ENCODE data around the gene TRMT61A. TPM values are rescaled to one million over a fixed set of nuclear protein-coding genes. Genes with fewer than 3 reads are reported as not detected.

Gene TRMT61A
- total and polyA plus RNA-seq, 4 donors: 5.3 to 11.7 (median 9.3) TPM

GRCh38 chr14:103533999-103534575, 5.1 kb downstream of the TRMT61A start:
- Histone ChIP-seq H3K9me3 (ENCODE audit: control insufficient read depth, insufficient read depth, low read length) (no peaks in the 10 kb centered on the region), H3K27ac (ENCODE audit: low read depth, low read length) (no peak overlapping the region), H3K36me3 (ENCODE audit: control insufficient read depth, insufficient read depth, low read length) (peaks cover 88% of the 10 kb centered on the region), H3K4me3 (ENCODE audit: low read depth, low read length) (no peak overlapping the region), H3K27me3 (ENCODE audit: control insufficient read depth, insufficient read depth, low read length) (no peaks in the 10 kb centered on the region), H3K4me1 (ENCODE audit: control insufficient read depth, insufficient read depth, low read length) (peaks cover 37% of the 10 kb centered on the region)
- no peak for DNase-seq (ENCODE audit: low read depth in 4 of 6, low spot score in 6 of 6)
- WGBS (ENCODE audit: insufficient coverage): 84% methylated on average over 25 of the region's 25 CpGs

GRCh38 chr14:103534576-103535061, 5.6 kb downstream of the TRMT61A start:
- H3K36me3 ChIP-seq (ENCODE audit: control insufficient read depth, insufficient read depth, low read length): peaks cover 86% of the 10 kb centered on the region
- 91% methylated on average over 22 of the region's 22 CpGs for WGBS (ENCODE audit: insufficient coverage)
- no peak for DNase-seq (ENCODE audit: low read depth in 4 of 6, low spot score in 6 of 6)
- H3K4me3 ChIP-seq (ENCODE audit: low read depth, low read length): no peak overlapping the region
- no peaks in the 10 kb centered on the region for H3K9me3 ChIP-seq (ENCODE audit: control insufficient read depth, insufficient read depth, low read length)
- H3K27me3 ChIP-seq (ENCODE audit: control insufficient read depth, insufficient read depth, low read length): no peaks in the 10 kb centered on the region
- H3K27ac ChIP-seq (ENCODE audit: low read depth, low read length): no peak overlapping the region
- peaks cover 38% of the 10 kb centered on the region for H3K4me1 ChIP-seq (ENCODE audit: control insufficient read depth, insufficient read depth, low read length)

- DNase-seq (ENCODE audit: low read depth in 4 of 6, low spot score in 6 of 6): no peak
- no peaks in the 10 kb centered on the region for H3K9me3 ChIP-seq (ENCODE audit: control insufficient read depth, insufficient read depth, low read length)
- H3K4me1 ChIP-seq (ENCODE audit: control insufficient read depth, insufficient read depth, low read length): peaks cover 36% of the 10 kb centered on the region
- H3K4me3 ChIP-seq (ENCODE audit: low read depth, low read length): no peak overlapping the region
- no peaks in the 10 kb centered on the region for H3K27me3 ChIP-seq (ENCODE audit: control insufficient read depth, insufficient read depth, low read length)
- H3K36me3 ChIP-seq (ENCODE audit: control insufficient read depth, insufficient read depth, low read length): peaks cover 79% of the 10 kb centered on the region
- H3K27ac ChIP-seq (ENCODE audit: low read depth, low read length): no peak overlapping the region
- WGBS (ENCODE audit: insufficient coverage): 92% methylated on average over 19 of the region's 21 CpGs
These were observed 6.3 kb downstream of the TRMT61A start for GRCh38 chr14:103535081-103535890.

DNA sequence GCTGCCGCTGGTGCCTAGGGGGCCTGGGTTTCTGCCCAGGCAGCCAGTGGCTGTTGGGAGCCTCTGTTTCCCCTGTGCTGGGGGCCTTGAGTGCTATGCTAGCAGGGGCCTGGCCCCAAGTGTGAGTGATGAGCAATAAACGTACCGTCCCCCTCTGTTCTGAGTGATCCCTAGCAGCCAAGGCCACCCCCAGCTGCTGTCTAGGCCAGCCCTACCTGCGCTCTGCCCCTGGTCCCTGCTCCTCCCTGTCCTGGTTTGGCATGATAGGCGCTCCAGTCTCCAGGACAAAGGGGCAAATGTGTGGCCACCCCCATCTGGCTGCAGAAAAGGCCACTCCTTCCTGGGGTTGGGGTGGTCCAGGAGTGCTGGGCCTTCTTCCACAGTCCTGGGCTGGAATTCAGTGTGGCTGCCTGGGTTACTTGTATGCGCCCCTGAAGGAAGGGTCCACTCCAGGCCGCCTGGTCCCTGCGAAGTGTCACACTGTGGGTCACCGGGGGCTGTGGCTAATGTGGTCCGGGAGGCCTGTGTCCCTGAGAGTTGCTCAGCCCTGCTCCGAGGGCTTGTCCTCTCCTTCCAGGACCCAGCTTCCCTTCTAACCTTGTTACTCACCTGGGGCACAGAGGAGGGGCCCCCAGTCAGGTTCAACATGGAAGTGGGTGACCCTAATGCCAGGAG, 7.0 kb downstream of the TRMT61A start:
- H3K4me3 ChIP-seq (ENCODE audit: low read depth, low read length): no peak overlapping the region
- DNase-seq (ENCODE audit: low read depth in 4 of 6, low spot score in 6 of 6): no peak
- no peak overlapping the region for H3K27ac ChIP-seq (ENCODE audit: low read depth, low read length)
- peaks cover 37% of the 10 kb centered on the region for H3K4me1 ChIP-seq (ENCODE audit: control insufficient read depth, insufficient read depth, low read length)
- peaks cover 72% of the 10 kb centered on the region for H3K36me3 ChIP-seq (ENCODE audit: control insufficient read depth, insufficient read depth, low read length)
- 94% methylated on average over 11 of the region's 11 CpGs for WGBS (ENCODE audit: insufficient coverage)
- no peaks in the 10 kb centered on the region for H3K27me3 ChIP-seq (ENCODE audit: control insufficient read depth, insufficient read depth, low read length)
- H3K9me3 ChIP-seq (ENCODE audit: control insufficient read depth, insufficient read depth, low read length): no peaks in the 10 kb centered on the region

DNA sequence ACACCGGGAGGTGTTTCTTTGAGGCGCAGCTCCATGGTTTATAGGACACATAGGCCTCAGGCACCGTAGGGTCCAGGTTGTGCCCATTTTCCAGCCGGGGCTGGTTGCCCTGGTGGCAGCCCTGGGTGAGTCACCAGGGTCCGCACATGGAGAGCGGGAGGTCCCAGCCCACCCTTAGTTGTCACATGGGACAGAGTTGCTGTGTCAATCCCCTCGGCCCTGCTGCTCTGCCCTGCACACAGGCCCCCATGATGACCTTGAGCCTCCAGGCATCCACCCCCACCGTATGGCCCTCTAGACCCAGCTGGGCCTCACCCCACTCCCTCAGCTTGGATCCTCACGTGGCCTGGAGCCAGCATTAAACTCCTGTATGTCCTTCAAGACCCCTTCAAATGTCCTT, 7.7 kb downstream of the TRMT61A start:
- DNase-seq (ENCODE audit: low read depth in 4 of 6, low spot score in 6 of 6): no peak
- Histone ChIP-seq H3K4me3 (ENCODE audit: low read depth, low read length) (no peak overlapping the region), H3K4me1 (ENCODE audit: control insufficient read depth, insufficient read depth, low read length) (peaks cover 37% of the 10 kb centered on the region), H3K27ac (ENCODE audit: low read depth, low read length) (no peak overlapping the region), H3K36me3 (ENCODE audit: control insufficient read depth, insufficient read depth, low read length) (peaks cover 65% of the 10 kb centered on the region), H3K9me3 (ENCODE audit: control insufficient read depth, insufficient read depth, low read length) (no peaks in the 10 kb centered on the region), H3K27me3 (ENCODE audit: control insufficient read depth, insufficient read depth, low read length) (no peaks in the 10 kb centered on the region)
- WGBS (ENCODE audit: insufficient coverage): 92% methylated on average over 9 of the region's 9 CpGs

DNA sequence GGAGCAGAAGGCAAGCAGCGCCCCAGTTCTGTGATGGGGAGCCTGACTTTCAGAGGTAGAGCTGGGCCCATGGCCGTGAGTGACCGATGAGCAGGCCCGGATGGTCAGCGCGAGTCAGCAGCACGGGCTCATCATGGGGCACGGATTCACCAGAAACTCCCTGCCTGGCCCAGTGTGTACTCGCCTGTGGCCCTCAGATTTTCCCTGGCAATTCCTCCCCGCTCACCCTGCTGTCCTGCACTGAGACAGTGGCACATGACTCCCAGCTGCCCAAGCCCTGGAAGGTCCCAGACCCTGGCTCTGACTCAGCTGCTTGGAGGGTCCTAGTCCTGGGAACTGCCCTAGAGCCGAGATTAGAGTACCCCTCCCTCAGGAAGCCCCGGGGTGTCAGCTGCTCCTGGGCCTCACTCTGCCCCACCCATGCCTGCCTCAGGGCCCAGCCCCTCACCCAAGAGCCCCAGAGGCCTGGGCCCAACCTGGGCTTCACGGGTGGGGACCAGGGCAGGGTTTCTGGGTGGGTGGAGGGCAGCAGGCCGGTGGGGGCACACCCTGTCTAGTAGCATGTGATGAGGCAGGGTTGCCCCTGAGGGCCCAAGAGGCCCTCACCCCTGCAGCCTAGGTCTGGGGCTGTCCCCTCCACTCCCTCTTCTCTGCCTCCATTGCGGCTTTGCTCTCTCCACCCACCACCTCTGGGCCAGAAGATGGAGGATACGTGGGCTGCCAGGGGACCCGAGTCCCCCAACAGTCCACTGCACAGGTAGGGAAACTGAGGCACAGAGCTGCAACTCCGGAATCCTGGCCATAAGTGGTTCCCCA, 8.4 kb downstream of the TRMT61A start:
- H3K4me1 ChIP-seq (ENCODE audit: control insufficient read depth, insufficient read depth, low read length): peaks cover 44% of the 10 kb centered on the region
- DNase-seq (ENCODE audit: low read depth in 4 of 6, low spot score in 6 of 6): no peak
- H3K4me3 ChIP-seq (ENCODE audit: low read depth, low read length): no peak overlapping the region
- H3K27ac ChIP-seq (ENCODE audit: low read depth, low read length): no peak overlapping the region
- no peaks in the 10 kb centered on the region for H3K27me3 ChIP-seq (ENCODE audit: control insufficient read depth, insufficient read depth, low read length)
- H3K36me3 ChIP-seq (ENCODE audit: control insufficient read depth, insufficient read depth, low read length): peaks cover 58% of the 10 kb centered on the region
- WGBS (ENCODE audit: insufficient coverage): 85% methylated on average over 14 of the region's 18 CpGs
- no peaks in the 10 kb centered on the region for H3K9me3 ChIP-seq (ENCODE audit: control insufficient read depth, insufficient read depth, low read length)

GRCh38 chr14:103538291-103539055, 9.5 kb downstream of the TRMT61A start:
- H3K4me3 ChIP-seq (ENCODE audit: low read depth, low read length): no peak overlapping the region
- H3K9me3 ChIP-seq (ENCODE audit: control insufficient read depth, insufficient read depth, low read length): no peaks in the 10 kb centered on the region
- no peaks in the 10 kb centered on the region for H3K27me3 ChIP-seq (ENCODE audit: control insufficient read depth, insufficient read depth, low read length)
- no peak for DNase-seq (ENCODE audit: low read depth in 4 of 6, low spot score in 6 of 6)
- peaks cover 52% of the 10 kb centered on the region for H3K36me3 ChIP-seq (ENCODE audit: control insufficient read depth, insufficient read depth, low read length)
- H3K4me1 ChIP-seq (ENCODE audit: control insufficient read depth, insufficient read depth, low read length): peaks cover 55% of the 10 kb centered on the region
- no peak overlapping the region for H3K27ac ChIP-seq (ENCODE audit: low read depth, low read length)
- 41% methylated on average over 26 of the region's 30 CpGs for WGBS (ENCODE audit: insufficient coverage)

DNA sequence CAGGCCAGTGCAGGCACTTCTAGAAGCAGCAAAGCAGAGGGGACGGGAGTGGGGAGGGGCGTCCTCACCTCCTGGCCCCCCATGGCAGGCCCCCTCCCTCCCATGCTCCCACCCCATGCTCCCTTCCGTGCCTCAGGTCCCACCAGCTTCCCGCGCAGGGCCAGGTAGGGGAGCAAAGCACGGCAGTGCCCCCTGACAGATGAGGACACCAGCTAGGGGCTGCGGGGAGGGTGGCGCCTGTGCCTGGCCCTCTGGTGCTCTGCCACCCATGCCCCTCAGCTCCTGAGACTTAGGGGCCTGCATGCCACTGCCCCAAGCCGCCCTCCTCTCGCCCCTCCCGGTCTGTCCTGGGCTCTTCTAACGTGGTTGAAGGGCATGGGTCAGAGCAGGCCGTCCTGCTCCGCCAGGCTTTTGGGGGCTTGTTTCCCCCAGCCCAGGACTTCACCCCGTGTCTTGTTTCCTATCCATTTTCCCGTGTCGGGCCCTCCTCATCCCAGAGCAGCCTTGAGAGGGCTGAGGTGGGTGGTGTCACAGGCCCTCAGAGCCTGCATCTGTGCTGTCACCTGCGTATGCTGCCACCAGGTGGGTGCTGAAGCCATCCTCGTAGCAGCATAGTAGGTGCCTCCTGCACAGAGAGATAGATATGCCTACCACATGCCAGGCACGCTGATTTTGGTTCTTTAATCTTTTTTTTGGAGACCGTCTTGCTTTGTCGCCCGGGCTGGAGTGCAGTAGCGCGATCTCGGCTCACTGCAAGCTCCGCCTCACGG, 10.2 kb downstream of the TRMT61A start:
- WGBS (ENCODE audit: insufficient coverage): 84% methylated on average over 23 of the region's 28 CpGs
- Histone ChIP-seq H3K27me3 (ENCODE audit: control insufficient read depth, insufficient read depth, low read length) (no peaks in the 10 kb centered on the region), H3K9me3 (ENCODE audit: control insufficient read depth, insufficient read depth, low read length) (no peaks in the 10 kb centered on the region), H3K4me3 (ENCODE audit: low read depth, low read length) (no peak overlapping the region), H3K36me3 (ENCODE audit: control insufficient read depth, insufficient read depth, low read length) (peaks cover 46% of the 10 kb centered on the region), H3K27ac (ENCODE audit: low read depth, low read length) (no peak overlapping the region), H3K4me1 (ENCODE audit: control insufficient read depth, insufficient read depth, low read length) (peaks cover 63% of the 10 kb centered on the region)
- DNase-seq (ENCODE audit: low read depth in 4 of 6, low spot score in 6 of 6): no peak
